HG03135 (cell line): ENCODE measurements around the gene USP24.
A peak's percentile ranks its signal among the peaks of the same experiment; 100 is the strongest.

Experiments
- ATAC-seq: cut with Tn5 transposase; IDR thresholded peaks from one replicate; pipeline ENCODE4 v1.9.1; 2021; ENCODE audit warnings: mild to moderate bottlenecking, moderate library complexity; ENCODE audit not compliant: unreplicated experiment

Gene USP24

GRCh38 chr1:55215194-55216021 is at the start of gene USP24:
Gene USP24 (minus strand): TSS chr1:55215364. CDS start chr1:55215113, 251 bp downstream.
- ATAC-seq, result peak; percentile 77

GRCh38 chr1:55262822-55263221 is 47.7 kb upstream of the USP24 start:
- no peak for ATAC-seq

- ATAC-seq, result peak; percentile 49
Measured at GRCh38 chr1:55259911-55260609, 44.9 kb upstream of the USP24 start.

GRCh38 chr1:55257958-55258357 is 42.8 kb upstream of the USP24 start:
- ATAC-seq, result peak; percentile 59

GRCh38 chr1:55255901-55256300 is 40.7 kb upstream of the USP24 start:
- ATAC-seq, result no peak

GRCh38 chr1:55252942-55253589 is 37.9 kb upstream of the USP24 start:
- ATAC-seq, result no peak

GRCh38 chr1:55250399-55251075 is 35.4 kb upstream of the USP24 start:
- no peak for ATAC-seq

GRCh38 chr1:55249646-55250398 is 34.7 kb upstream of the USP24 start:
- no peak for ATAC-seq

GRCh38 chr1:55246896-55247295 is 31.7 kb upstream of the USP24 start:
- ATAC-seq, result no peak

- no peak for ATAC-seq
Measured at GRCh38 chr1:55246331-55246730, 31.2 kb upstream of the USP24 start.

- no peak for ATAC-seq
Measured at GRCh38 chr1:55245781-55246180, 30.6 kb upstream of the USP24 start.

- ATAC-seq, result no peak
Measured at GRCh38 chr1:55244476-55245099, 29.4 kb upstream of the USP24 start.

GRCh38 chr1:55243655-55244054 is 28.5 kb upstream of the USP24 start:
- no peak for ATAC-seq

GRCh38 chr1:55239548-55239947 is 24.4 kb upstream of the USP24 start:
- ATAC-seq, result no peak

- ATAC-seq, result no peak
Measured at GRCh38 chr1:55235722-55236121, 20.6 kb upstream of the USP24 start.

GRCh38 chr1:55234016-55234415 is 18.9 kb upstream of the USP24 start:
- no peak for ATAC-seq

- ATAC-seq, result no peak
Measured at GRCh38 chr1:55233145-55233777, 18.1 kb upstream of the USP24 start.

- ATAC-seq, result no peak
Measured at GRCh38 chr1:55232448-55233144, 17.4 kb upstream of the USP24 start.

GRCh38 chr1:55231745-55232144 is 16.6 kb upstream of the USP24 start:
- no peak for ATAC-seq
